ENCODE results near the gene PSMC3IP. TPM values are rescaled to one million over a fixed set of nuclear protein-coding genes. Genes with fewer than 3 reads are reported as not detected.

The PSMC3IP gene
- 3.7 and 14.1 TPM in 2 replicates for total RNA-seq

DNA sequence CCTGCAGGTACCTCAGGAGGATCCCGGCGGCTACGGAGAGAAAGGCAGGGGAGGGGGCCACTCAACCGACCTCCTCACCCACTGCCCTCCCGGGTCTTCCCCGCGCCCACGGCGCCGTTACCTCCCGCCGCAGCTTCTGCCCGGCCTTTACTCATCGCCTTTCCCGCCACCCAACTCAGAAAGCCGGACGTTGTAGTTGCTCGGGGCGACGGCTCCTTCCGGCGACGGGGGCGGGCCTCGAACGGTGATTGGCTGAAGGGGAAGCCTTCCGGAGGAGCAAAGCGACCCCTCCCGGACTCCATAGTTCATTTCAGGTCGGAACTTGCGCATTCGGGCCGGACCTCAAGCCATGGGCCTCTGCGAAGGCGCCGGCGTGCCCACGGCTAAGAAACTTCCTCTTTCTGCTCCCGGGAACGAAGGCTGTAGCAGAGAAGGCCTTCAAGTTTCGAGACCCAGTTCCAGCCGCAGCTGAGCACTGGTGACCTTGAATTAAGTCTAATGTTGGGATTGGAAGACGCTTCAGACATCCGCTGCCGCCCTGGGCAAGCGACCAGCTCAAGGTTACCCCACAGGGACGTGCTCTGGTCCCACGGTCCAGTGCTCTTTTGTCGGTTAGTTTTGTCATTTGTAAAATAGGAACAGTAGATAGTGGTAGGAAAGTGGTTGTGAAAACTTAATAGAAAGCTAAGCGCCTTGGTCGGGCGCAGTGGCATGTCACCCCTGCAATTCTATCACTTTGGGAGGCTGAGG is at the start of gene PSMC3IP:
PSMC3IP (minus strand) TSS at position 198 of the 750 bp plus-strand sequence; CDS start at position 155, 43 bp downstream.

DNA sequence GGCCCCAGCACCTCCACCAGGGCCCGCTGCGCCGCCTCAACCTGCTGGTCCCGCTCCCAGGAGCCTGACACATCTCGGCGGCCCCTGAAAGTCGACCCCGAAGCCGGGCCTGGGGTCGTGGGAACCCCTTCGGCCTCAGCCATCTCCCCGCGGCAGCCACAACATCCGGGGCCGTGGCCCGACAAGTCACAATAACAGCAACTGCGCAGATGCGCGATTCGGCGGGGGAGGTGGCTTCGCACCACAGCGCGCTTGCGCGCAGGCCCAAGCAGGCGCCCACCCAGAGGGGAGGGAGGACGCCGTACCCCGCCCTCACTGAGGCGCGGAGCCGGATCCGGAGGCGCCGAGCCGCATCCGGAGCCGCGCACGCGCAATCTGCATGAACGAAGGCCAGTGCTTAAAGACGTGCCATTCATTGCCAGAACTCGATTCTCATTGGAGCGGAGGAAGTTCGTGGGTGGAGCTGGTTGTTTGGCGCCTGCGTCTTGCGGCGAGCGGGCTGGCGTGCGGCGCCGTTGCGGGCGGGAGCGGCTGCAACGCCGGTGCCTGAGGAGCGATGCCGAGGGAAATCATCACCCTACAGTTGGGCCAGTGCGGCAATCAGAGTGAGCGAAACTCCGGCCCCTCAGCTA is 31.8 kb upstream of the PSMC3IP start, which contains the start of the genes RETREG3 and TUBG1:
RETREG3 (minus strand) TSS at position 193 of the 632 bp plus-strand sequence; CDS start at position 143, 50 bp downstream.
TUBG1 (plus strand) TSS at position 502 of the 632 bp plus-strand sequence; CDS start at position 557, 55 bp downstream.

GRCh38 chr17:42566883-42567573 is 10.5 kb downstream of the PSMC3IP start, which contains the start of gene MLX:
Gene MLX, plus strand, starts transcription at chr17:42567100. Its CDS starts 25 bp downstream, at chr17:42567125.

DNA sequence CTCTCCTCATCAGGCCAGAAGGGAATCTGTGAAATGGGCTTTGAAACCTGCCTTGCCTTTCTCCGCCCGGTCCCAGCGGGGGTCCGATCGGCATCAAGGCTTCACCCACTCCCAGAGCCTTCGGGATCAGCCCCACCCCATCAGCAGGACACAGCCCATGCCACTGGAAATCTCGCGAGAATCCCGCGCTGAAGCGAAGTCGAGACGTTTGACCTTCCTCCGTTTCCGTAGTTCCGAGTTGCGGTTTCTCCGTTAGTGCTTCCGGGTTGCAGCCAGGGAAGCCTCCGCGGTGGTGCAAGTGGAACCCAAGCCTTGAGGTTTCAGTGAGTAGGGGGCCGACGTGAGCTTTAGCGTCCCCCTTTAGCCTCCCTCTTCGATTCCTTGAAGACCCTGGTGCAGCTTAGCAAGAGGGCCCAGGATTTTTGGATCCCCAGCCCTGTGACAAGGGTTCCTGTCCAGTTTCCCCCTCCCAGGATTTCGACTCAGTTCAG is 15.6 kb downstream of the PSMC3IP start, which contains the start of gene COASY:
COASY (plus strand) TSS at position 252 of the 491 bp plus-strand sequence. CDS start 475 bp downstream, outside the sequence.

GRCh38 chr17:42552736-42553135 is 24.8 kb downstream of the PSMC3IP start, which contains the start of gene HSD17B1:
Gene HSD17B1, plus strand, starts transcription at chr17:42552923. Its CDS starts 11 bp downstream, at chr17:42552934.

GRCh38 chr17:42536048-42536371 is 41.5 kb downstream of the PSMC3IP start, which contains the start of gene NAGLU:
Gene NAGLU, plus strand, starts transcription at chr17:42536241. Its CDS starts 32 bp downstream, at chr17:42536273.

Other genes starting within 250 kb of the PSMC3IP start
- 69.5 and 73.4 TPM in 2 replicates for gene STAT3, start 189.3 kb downstream of the PSMC3IP start, total RNA-seq
- gene CAVIN1, start 154.5 kb downstream of the PSMC3IP start, total RNA-seq = 272 and 304 TPM in 2 replicates
- 17.5 and 28.0 TPM in 2 replicates for gene ATP6V0A1, start 118.9 kb downstream of the PSMC3IP start, total RNA-seq
- gene NAGLU, start 41.5 kb downstream of the PSMC3IP start, total RNA-seq = 28.3 and 35.3 TPM in 2 replicates
- gene HSD17B1, start 24.8 kb downstream of the PSMC3IP start, total RNA-seq = 9.4 and 11.0 TPM in 2 replicates
- gene COASY, start 15.6 kb downstream of the PSMC3IP start, total RNA-seq = 41.6 and 48.9 TPM in 2 replicates
- gene MLX, start 10.6 kb downstream of the PSMC3IP start, total RNA-seq = 32.3 and 39.7 TPM in 2 replicates
- 42.8 and 63.2 TPM in 2 replicates for gene RETREG3, start 31.6 kb upstream of the PSMC3IP start, total RNA-seq
- 81.3 and 122 TPM in 2 replicates for gene TUBG1, start 32.0 kb upstream of the PSMC3IP start, total RNA-seq
- 10.6 and 12.9 TPM in 2 replicates for gene TUBG2, start 81.6 kb upstream of the PSMC3IP start, total RNA-seq
- gene PLEKHH3, start 99.3 kb upstream of the PSMC3IP start, total RNA-seq = 24.2 and 29.9 TPM in 2 replicates
- 0.16 TPM in 1 of 2 replicates, not detected in the other for gene CCR10, start 104.1 kb upstream of the PSMC3IP start, total RNA-seq
- gene CNTNAP1, start 104.8 kb upstream of the PSMC3IP start, total RNA-seq = 3.2 and 4.6 TPM in 2 replicates
- gene EZH1, start 167.3 kb upstream of the PSMC3IP start, total RNA-seq = 5.0 and 12.8 TPM in 2 replicates
- gene RAMP2, start 183.5 kb upstream of the PSMC3IP start, total RNA-seq = 2.3 TPM in 1 of 2 replicates, not detected in the other
- gene VPS25, start 195.7 kb upstream of the PSMC3IP start, total RNA-seq = 111 and 147 TPM in 2 replicates
- 2.1 and 6.2 TPM in 2 replicates for gene WNK4, start 202.9 kb upstream of the PSMC3IP start, total RNA-seq
- 57.3 and 83.3 TPM in 2 replicates for gene COA3, start 221.0 kb upstream of the PSMC3IP start, total RNA-seq
- not detected in 2 replicates for gene CNTD1, start 221.1 kb upstream of the PSMC3IP start, total RNA-seq
- gene BECN1, start 246.6 kb upstream of the PSMC3IP start, total RNA-seq = 77.5 and 93.3 TPM in 2 replicates

Data from hair follicular keratinocyte (primary cell).